OCI-LY1 (cell line): ENCODE results near the gene RORB.

Experiments used
- EZH2 ChIP-seq: fragments of 200-600 bp; sonication (generic), shearing (Covaris generic); IDR thresholded peaks from 2 replicates; pipeline ENCODE4 v1.8.0; 2017; ENCODE audit warnings: borderline replicate concordance, mixed run types, mild to moderate bottlenecking, antibody characterized with exemption, low read length, moderate library complexity, mixed read lengths
- TF ChIP-seq, protein P1 (sequence below): fragments of 200-600 bp; sonication (generic), shearing (Covaris generic); IDR thresholded peaks from 2 replicates; pipeline ENCODE4 v1.5.1; 2017; ENCODE audit warnings: mild to moderate bottlenecking, antibody characterized with exemption, low read length, moderate library complexity, mixed read lengths

GRCh38 chr9:74458832-74459231 is 38.3 kb upstream of the RORB start:
- TF ChIP-seq, protein P1, sequence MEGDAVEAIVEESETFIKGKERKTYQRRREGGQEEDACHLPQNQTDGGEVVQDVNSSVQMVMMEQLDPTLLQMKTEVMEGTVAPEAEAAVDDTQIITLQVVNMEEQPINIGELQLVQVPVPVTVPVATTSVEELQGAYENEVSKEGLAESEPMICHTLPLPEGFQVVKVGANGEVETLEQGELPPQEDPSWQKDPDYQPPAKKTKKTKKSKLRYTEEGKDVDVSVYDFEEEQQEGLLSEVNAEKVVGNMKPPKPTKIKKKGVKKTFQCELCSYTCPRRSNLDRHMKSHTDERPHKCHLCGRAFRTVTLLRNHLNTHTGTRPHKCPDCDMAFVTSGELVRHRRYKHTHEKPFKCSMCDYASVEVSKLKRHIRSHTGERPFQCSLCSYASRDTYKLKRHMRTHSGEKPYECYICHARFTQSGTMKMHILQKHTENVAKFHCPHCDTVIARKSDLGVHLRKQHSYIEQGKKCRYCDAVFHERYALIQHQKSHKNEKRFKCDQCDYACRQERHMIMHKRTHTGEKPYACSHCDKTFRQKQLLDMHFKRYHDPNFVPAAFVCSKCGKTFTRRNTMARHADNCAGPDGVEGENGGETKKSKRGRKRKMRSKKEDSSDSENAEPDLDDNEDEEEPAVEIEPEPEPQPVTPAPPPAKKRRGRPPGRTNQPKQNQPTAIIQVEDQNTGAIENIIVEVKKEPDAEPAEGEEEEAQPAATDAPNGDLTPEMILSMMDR: no peak
- TF ChIP-seq EZH2: no peak
